ENCODE results near the gene TANC1. TPM values are rescaled to one million over a fixed set of nuclear protein-coding genes. Genes with fewer than 3 reads are reported as not detected.
"Not testable (repeated sequence)": the region's sequence is repeated elsewhere in the genome, so short reads cannot be mapped to it uniquely, and the experiment has no call there.

TANC1 gene
- polyA plus RNA-seq, 4 donors: 51.3 to 61.5 (median 55.7) TPM

GRCh38 chr2:159082119-159082518 is 113.7 kb downstream of the TANC1 start:
- no peak for DNase-seq (ENCODE audit: low read depth in 4 of 4, low spot score in 2 of 4)

- DNase-seq (ENCODE audit: low read depth in 4 of 4, low spot score in 2 of 4): no peak
Measured at GRCh38 chr2:159084384-159085370, 116.2 kb downstream of the TANC1 start.

GRCh38 chr2:159086342-159086741 is 117.9 kb downstream of the TANC1 start:
- DNase-seq (ENCODE audit: low read depth in 4 of 4, low spot score in 2 of 4): no peak

- DNase-seq (ENCODE audit: low read depth in 4 of 4, low spot score in 2 of 4): no peak
Measured at GRCh38 chr2:159086826-159087225, 118.4 kb downstream of the TANC1 start.

GRCh38 chr2:159088906-159089305 is 120.5 kb downstream of the TANC1 start:
- no peak for DNase-seq (ENCODE audit: low read depth in 4 of 4, low spot score in 2 of 4)

- no peak for DNase-seq (ENCODE audit: low read depth in 4 of 4, low spot score in 2 of 4)
Measured at GRCh38 chr2:159089543-159089942, 121.1 kb downstream of the TANC1 start.

GRCh38 chr2:159090514-159091201 is 122.2 kb downstream of the TANC1 start:
- no peak for DNase-seq (ENCODE audit: low read depth in 4 of 4, low spot score in 2 of 4)

GRCh38 chr2:159091381-159091780 is 122.9 kb downstream of the TANC1 start:
- no peak for DNase-seq (ENCODE audit: low read depth in 4 of 4, low spot score in 2 of 4)

GRCh38 chr2:159091976-159092375 is 123.5 kb downstream of the TANC1 start:
- DNase-seq (ENCODE audit: low read depth in 4 of 4, low spot score in 2 of 4): no peak

GRCh38 chr2:159093497-159093896 is 125.1 kb downstream of the TANC1 start:
- DNase-seq (ENCODE audit: low read depth in 4 of 4, low spot score in 2 of 4): peak in 1 of 4 donors; percentile 53

GRCh38 chr2:159094173-159094737 is 125.8 kb downstream of the TANC1 start:
- no peak for DNase-seq (ENCODE audit: low read depth in 4 of 4, low spot score in 2 of 4)

- DNase-seq (ENCODE audit: low read depth in 4 of 4, low spot score in 2 of 4): no peak
Measured at GRCh38 chr2:159095813-159096212, 127.4 kb downstream of the TANC1 start.

GRCh38 chr2:159096302-159096855 is 127.9 kb downstream of the TANC1 start:
- not testable (repeated sequence) for DNase-seq (ENCODE audit: low read depth in 4 of 4, low spot score in 2 of 4)

- no peak for DNase-seq (ENCODE audit: low read depth in 4 of 4, low spot score in 2 of 4)
Measured at GRCh38 chr2:159096901-159097300, 128.5 kb downstream of the TANC1 start.

- no peak for DNase-seq (ENCODE audit: low read depth in 4 of 4, low spot score in 2 of 4)
Measured at GRCh38 chr2:159098361-159098760, 129.9 kb downstream of the TANC1 start.

GRCh38 chr2:159098921-159099411 is 130.5 kb downstream of the TANC1 start:
- DNase-seq (ENCODE audit: low read depth in 4 of 4, low spot score in 2 of 4): no peak

GRCh38 chr2:159101755-159102489 is 133.5 kb downstream of the TANC1 start:
- no peak for DNase-seq (ENCODE audit: low read depth in 4 of 4, low spot score in 2 of 4)

- no peak for DNase-seq (ENCODE audit: low read depth in 4 of 4, low spot score in 2 of 4)
Measured at GRCh38 chr2:159103411-159103810, 135.0 kb downstream of the TANC1 start.

GRCh38 chr2:159106109-159106508 is 137.7 kb downstream of the TANC1 start:
- no peak for DNase-seq (ENCODE audit: low read depth in 4 of 4, low spot score in 2 of 4)

All from left renal cortex interstitium (tissue), 4 donors.